HepG2 (cell line): ENCODE data around the gene PAK1. TPM values are rescaled to one million over a fixed set of nuclear protein-coding genes. Genes with fewer than 3 reads are reported as not detected.

Experiments
- ARID4A ChIP-seq: sonication (generic); formaldehyde crosslinking; IDR thresholded peaks from 2 replicates; pipeline ENCODE4 v1.5.0; 2020; ENCODE audit warnings: mild to moderate bottlenecking, missing genetic modification reagents, borderline replicate concordance
- DBP ChIP-seq: sonication (generic); formaldehyde crosslinking; IDR thresholded peaks from 2 replicates; pipeline ENCODE4 v1.4.0; 2020; ENCODE audit warnings: missing genetic modification reagents; ENCODE audit errors: not compliant biosample characterization
- DDIT3 ChIP-seq: sonication (generic); formaldehyde crosslinking; IDR thresholded peaks from 2 replicates; pipeline ENCODE4 v1.4.0; 2020; ENCODE audit warnings: mild to moderate bottlenecking, missing genetic modification reagents
- FIP1L1 ChIP-seq: fragments of 200-400 bp; formaldehyde crosslinking; IDR thresholded peaks from 2 replicates; pipeline ENCODE4 v1.6.1; 2018; ENCODE audit warnings: low read depth, mild to moderate bottlenecking, low read length, moderate library complexity, borderline replicate concordance; ENCODE audit not compliant: insufficient read depth
- FOXJ3 ChIP-seq: sonication (generic); formaldehyde crosslinking; IDR thresholded peaks from 2 replicates; pipeline ENCODE4 v1.4.0; 2020; ENCODE audit warnings: missing genetic modification reagents, mild to moderate bottlenecking, borderline replicate concordance
- GABPA ChIP-seq, 2 experiments: IDR thresholded peaks; 2 replicates each; pipeline ENCODE4 v1.6.1; 2011 to 2016; ENCODE audit warnings: low read depth in 2 of 2, low read length in 1 of 2, missing biosample characterization in 1 of 2, missing genetic modification characterization in 1 of 2
- KMT2B ChIP-seq: IDR thresholded peaks from 2 replicates; pipeline ENCODE4 v1.6.1; 2016; ENCODE audit warnings: missing genetic modification reagents, missing compliant biosample characterization
- MAFK ChIP-seq, 2 experiments: IDR thresholded peaks in 1 of 2; conservative IDR thresholded peaks in 1 of 2; 2 replicates each; pipeline ENCODE4 v1.6.1; 2011; ENCODE audit warnings: improper control_type of control experiment in 2 of 2, low read length in 2 of 2
- MXD4 ChIP-seq: IDR thresholded peaks from 2 replicates; pipeline ENCODE4 v1.6.1; 2016; ENCODE audit warnings: mild to moderate bottlenecking, missing biosample characterization, missing genetic modification reagents
- PRPF4 ChIP-seq: fragments of 200-400 bp; formaldehyde crosslinking; IDR thresholded peaks from 2 replicates; pipeline ENCODE4 v1.6.1; 2016; ENCODE audit warnings: low read length, low read depth; ENCODE audit not compliant: poor library complexity, severe bottlenecking
- SALL1 ChIP-seq: sonication (generic); formaldehyde crosslinking; IDR thresholded peaks from 2 replicates; pipeline ENCODE4 v1.8.0; 2022; ENCODE audit warnings: mild to moderate bottlenecking, missing genetic modification reagents
- SATB2 ChIP-seq: sonication (generic); formaldehyde crosslinking; IDR thresholded peaks from 2 replicates; pipeline ENCODE4 v1.5.0; 2020; ENCODE audit warnings: missing genetic modification reagents
- SMARCE1 ChIP-seq: fragments of 450-650 bp; IDR thresholded peaks from 2 replicates; pipeline ENCODE4 v1.6.1; 2017; ENCODE audit warnings: borderline replicate concordance
- SP1 ChIP-seq, 2 experiments: fragments of 450-650 bp in 1 of 2; sonication (generic) in 1 of 2; formaldehyde crosslinking in 1 of 2; IDR thresholded peaks; 2 replicates each; pipeline versions ENCODE4 v1.4.0 to v1.6.1; 2016 to 2020; ENCODE audit warnings: missing genetic modification reagents in 1 of 2
- USF2 ChIP-seq, 2 experiments: sonication (generic) in 1 of 2; formaldehyde crosslinking in 1 of 2; IDR thresholded peaks; 2 replicates each; pipeline versions ENCODE4 v1.5.1 to v1.6.1; 2011 to 2020; ENCODE audit warnings: borderline replicate concordance in 1 of 2, low read depth in 1 of 2, low read length in 1 of 2, mild to moderate bottlenecking in 1 of 2, missing genetic modification reagents in 1 of 2, moderate library complexity in 1 of 2
- WIZ ChIP-seq: sonication (generic); formaldehyde crosslinking; IDR thresholded peaks from 2 replicates; pipeline ENCODE4 v1.5.1; 2020; ENCODE audit warnings: mild to moderate bottlenecking, missing genetic modification reagents
- ZBTB21 ChIP-seq: sonication (generic); formaldehyde crosslinking; IDR thresholded peaks from 2 replicates; pipeline ENCODE4 v1.4.0; 2020; ENCODE audit warnings: missing genetic modification reagents
- ZNF275 ChIP-seq: sonication (generic); formaldehyde crosslinking; IDR thresholded peaks from 2 replicates; pipeline ENCODE4 v1.8.0; 2022; ENCODE audit warnings: missing genetic modification reagents, mild to moderate bottlenecking, inconsistent platforms, borderline replicate concordance
- ZNF414 ChIP-seq: sonication (generic); formaldehyde crosslinking; IDR thresholded peaks from 2 replicates; pipeline ENCODE4 v1.5.0; 2020; ENCODE audit warnings: missing genetic modification reagents
- ZNF850 ChIP-seq: sonication (generic); formaldehyde crosslinking; conservative IDR thresholded peaks from 2 replicates; pipeline ENCODE4 v1.9.0; 2021; ENCODE audit warnings: mild to moderate bottlenecking, missing genetic modification reagents
- polyA plus RNA-seq, 8 experiments: library from polyadenylated mRNA; depleted of rRNA in 3 of 8; stranded (reverse) in 7 of 8; unstranded in 1 of 8; fragments of >200 nt; fragmentation: Illumina TruSeq in 4 of 8; extraction: Trizol in 4 of 8; gene quantifications; 2 replicates each; pipeline versions ENCODE4 v1.2.1 to v1.2.3, GENCODE V29; 2011 to 2016; ENCODE audit warnings: low read depth in 4 of 8, missing spikeins in 1 of 8, mixed read lengths in 1 of 8; ENCODE audit not compliant: insufficient read depth in 1 of 8
- total RNA-seq, 5 experiments: library from RNA; depleted of rRNA; stranded (reverse); fragments of >200 nt; fragmentation: Illumina TruSeq; extraction: Trizol; gene quantifications; 2 replicates each; pipeline ENCODE4 v1.2.3, GENCODE V29; 2016; ENCODE audit warnings: low read depth in 1 of 5

PAK1 gene
- total and polyA plus RNA-seq, 2 of the 13 experiments (the other 11 are each of a cell fraction or from before 2014, with no cell fraction given): 1.5 to 4.3 TPM

- TF ChIP-seq ARID4A (no peak), DBP (CRISPR knock-in tag) (no peak), MXD4 (CRISPR knock-in tag) (no peak), SP1 (IDR thresholded peaks at IDR 0.05) (no peak), SP1 (CRISPR knock-in tag; IDR thresholded peaks at IDR 0.05) (no peak), MAFK (conservative IDR thresholded peaks at IDR 0.05 in 1 of 2, IDR thresholded peaks at IDR 0.05 in 1 of 2; ENCODE audit: low read length in 2 of 2) (peak; percentile 61 to 62), FIP1L1 (no peak), ZNF275 (CRISPR knock-in tag) (no peak), ZNF850 (no peak), SMARCE1 (no peak), SATB2 (no peak), KMT2B (no peak), PRPF4 (no peak), ZBTB21 (no peak), USF2 (IDR thresholded peaks at IDR 0.05; ENCODE audit: low read depth, low read length) (no peak), USF2 (CRISPR knock-in tag; IDR thresholded peaks at IDR 0.05; ENCODE audit: borderline replicate concordance) (no peak), FOXJ3 (CRISPR knock-in tag) (no peak), WIZ (no peak), DDIT3 (CRISPR knock-in tag) (no peak), ZNF414 (CRISPR knock-in tag) (no peak), GABPA (IDR thresholded peaks at IDR 0.05; ENCODE audit: low read depth, low read length) (no peak), GABPA (CRISPR knock-in tag; IDR thresholded peaks at IDR 0.05; ENCODE audit: low read depth) (peak; percentile 61), SALL1 (CRISPR knock-in tag) (peak; percentile 60)
These were observed 174.3 kb downstream of the PAK1 start (continued) for GRCh38 chr11:77299528-77299993.
